ENCODE data around the gene TIMM9. TPM values are rescaled to one million over a fixed set of nuclear protein-coding genes. Genes with fewer than 3 reads are reported as not detected.

Gene TIMM9
- total and polyA plus RNA-seq, 2 experiments from 2014 or later = 39.4 to 69.1 TPM

GRCh38 chr14:58414845-58415244, 12.5 kb downstream of the TIMM9 start:
- WGBS, 2 experiments (ENCODE audit: low coverage in 1 of 2, low lambda C conversion rate in 2 of 2, missing lambda C conversion rate in 2 of 2) = 100% methylated on average over 1 of the region's 1 CpG
- Histone ChIP-seq H3K4me1 (ENCODE audit: insufficient read depth) (no peaks in the 10 kb centered on the region), H3K27ac (no peak overlapping the region), H4K20me1 (ENCODE audit: insufficient read depth) (0 out of 2 replicates have a peak, but pooled peaks cover 3% of the 10 kb centered on the region), H3K27me3 (replicated peaks; ENCODE audit: insufficient read depth) (no peaks in the 10 kb centered on the region), H3F3A (ENCODE audit: insufficient read depth) (no peaks in the 10 kb centered on the region), H3K4me3 (no peak overlapping the region), H3K9ac (no peak overlapping the region), H2AFZ (no peak overlapping the region), H3K79me2 (ENCODE audit: insufficient read depth) (peaks cover 64% of the 10 kb centered on the region), H3K36me3 (ENCODE audit: low read depth) (peaks cover 45% of the 10 kb centered on the region), H3K4me2 (ENCODE audit: unreplicated experiment) (no peak overlapping the region), H3K9me3 (ENCODE audit: low read depth) (no peaks in the 10 kb centered on the region), H3K9me2 (ENCODE audit: insufficient read depth) (no peaks in the 10 kb centered on the region)
- DNase-seq = no peak
- TF ChIP-seq EZH2phosphoT487 (IDR thresholded peaks at IDR 0.05; ENCODE audit: insufficient read depth, low read depth) = no peak
- no peak for TF ChIP-seq EZH2 (IDR thresholded peaks at IDR 0.05; ENCODE audit: insufficient read depth, poor library complexity, severe bottlenecking)
- in situ Hi-C loops (cut with MboI) = no loop called here

- Histone ChIP-seq H2AFZ (no peak overlapping the region), H3K9me3 (ENCODE audit: low read depth) (no peaks in the 10 kb centered on the region), H4K20me1 (ENCODE audit: insufficient read depth) (0 out of 2 replicates have a peak, but pooled peaks cover 3% of the 10 kb centered on the region), H3K9me2 (ENCODE audit: insufficient read depth) (no peaks in the 10 kb centered on the region), H3K36me3 (ENCODE audit: low read depth) (peaks cover 43% of the 10 kb centered on the region), H3K27ac (no peak overlapping the region), H3K4me1 (ENCODE audit: insufficient read depth) (no peaks in the 10 kb centered on the region), H3K9ac (no peak overlapping the region), H3K4me2 (ENCODE audit: unreplicated experiment) (no peak overlapping the region), H3F3A (ENCODE audit: insufficient read depth) (no peaks in the 10 kb centered on the region; the same call in 1 of the 2 replicates), H3K27me3 (replicated peaks; ENCODE audit: insufficient read depth) (no peaks in the 10 kb centered on the region), H3K4me3 (no peak overlapping the region), H3K79me2 (ENCODE audit: insufficient read depth) (peaks cover 17% of the 10 kb centered on the region; the same call in 1 of the 2 replicates)
- 82 to 84% methylated on average over 3 of the region's 3 CpGs for WGBS, 2 experiments (ENCODE audit: low coverage in 1 of 2, low lambda C conversion rate in 2 of 2, missing lambda C conversion rate in 2 of 2)
- no peak for TF ChIP-seq EZH2phosphoT487 (IDR thresholded peaks at IDR 0.05; ENCODE audit: insufficient read depth, low read depth)
- TF ChIP-seq EZH2 (IDR thresholded peaks at IDR 0.05; ENCODE audit: insufficient read depth, poor library complexity, severe bottlenecking) = no peak
- DNase-seq = no peak
- in situ Hi-C loops (cut with MboI) = no loop called here
Measured at GRCh38 chr14:58408681-58409215, 18.6 kb downstream of the TIMM9 start.

- Histone ChIP-seq H3F3A (ENCODE audit: insufficient read depth) (no peaks in the 10 kb centered on the region; the same call in 1 of the 2 replicates), H4K20me1 (ENCODE audit: insufficient read depth) (no peaks in the 10 kb centered on the region), H3K36me3 (ENCODE audit: low read depth) (0 out of 2 replicates have a peak, but pooled peaks cover 4% of the 10 kb centered on the region), H3K4me2 (ENCODE audit: unreplicated experiment) (no peak overlapping the region), H3K9ac (no peak overlapping the region), H3K27me3 (replicated peaks; ENCODE audit: insufficient read depth) (no peaks in the 10 kb centered on the region), H3K9me2 (ENCODE audit: insufficient read depth) (no peaks in the 10 kb centered on the region), H2AFZ (no peak overlapping the region), H3K4me1 (ENCODE audit: insufficient read depth) (no peaks in the 10 kb centered on the region), H3K27ac (no peak overlapping the region), H3K4me3 (no peak overlapping the region), H3K9me3 (ENCODE audit: low read depth) (no peaks in the 10 kb centered on the region), H3K79me2 (ENCODE audit: insufficient read depth) (no peaks in the 10 kb centered on the region)
- in situ Hi-C loops (cut with MboI) = no loop called here
- TF ChIP-seq EZH2 (IDR thresholded peaks at IDR 0.05; ENCODE audit: insufficient read depth, poor library complexity, severe bottlenecking) (no peak), EZH2phosphoT487 (IDR thresholded peaks at IDR 0.05; ENCODE audit: insufficient read depth, low read depth) (no peak)
- no peak for DNase-seq
- 81 to 83% methylated on average over 3 of the region's 3 CpGs for WGBS, 2 experiments (ENCODE audit: low coverage in 1 of 2, low lambda C conversion rate in 2 of 2, missing lambda C conversion rate in 2 of 2)
Measured at GRCh38 chr14:58401587-58401986, 25.7 kb downstream of the TIMM9 start.

- no peaks in the 10 kb centered on the region for H3K9me2 ChIP-seq (ENCODE audit: insufficient read depth)
- H3K4me2 ChIP-seq (ENCODE audit: unreplicated experiment) = no peak overlapping the region
- no peak overlapping the region for H2AFZ ChIP-seq
- H3K27ac ChIP-seq = no peak overlapping the region
- H3K27me3 ChIP-seq (replicated peaks; ENCODE audit: insufficient read depth) = no peaks in the 10 kb centered on the region
- DNase-seq = no peak
- H3K9ac ChIP-seq = no peak overlapping the region
- H3K9me3 ChIP-seq (ENCODE audit: low read depth) = no peaks in the 10 kb centered on the region
- no peak overlapping the region for H3K4me3 ChIP-seq
- no peaks in the 10 kb centered on the region for H3K79me2 ChIP-seq (ENCODE audit: insufficient read depth)
- in situ Hi-C loops (cut with MboI) = no loop called here
- peaks cover 4% of the 10 kb centered on the region for H3K4me1 ChIP-seq (ENCODE audit: insufficient read depth)
- no peaks in the 10 kb centered on the region for H4K20me1 ChIP-seq (ENCODE audit: insufficient read depth)
- TF ChIP-seq EZH2 (IDR thresholded peaks at IDR 0.05; ENCODE audit: insufficient read depth, poor library complexity, severe bottlenecking) = no peak
- TF ChIP-seq EZH2phosphoT487 (IDR thresholded peaks at IDR 0.05; ENCODE audit: insufficient read depth, low read depth) = no peak
- H3F3A ChIP-seq (ENCODE audit: insufficient read depth) = no peaks in the 10 kb centered on the region; the same call in 1 of the 2 replicates
- WGBS, 2 experiments (ENCODE audit: low coverage in 1 of 2, low lambda C conversion rate in 2 of 2, missing lambda C conversion rate in 2 of 2) = 83 to 85% methylated on average over 3 of the region's 3 CpGs
- no peaks in the 10 kb centered on the region for H3K36me3 ChIP-seq (ENCODE audit: low read depth)
Measured at GRCh38 chr14:58398895-58399294, 28.4 kb downstream of the TIMM9 start.
